ENCODE data around the gene EPRS1. TPM values are rescaled to one million over a fixed set of nuclear protein-coding genes. Genes with fewer than 3 reads are reported as not detected.
A peak's percentile ranks its signal among the peaks of the same experiment; 100 is the strongest.
"Not testable (repeated sequence)": the region's sequence is repeated elsewhere in the genome, so short reads cannot be mapped to it uniquely, and the experiment has no call there.

The EPRS1 gene
- total RNA-seq, 1 experiment from 2014 or later, result 61.5 TPM

- DNase-seq (ENCODE audit: low spot score), result no peak
These were observed 7.7 kb downstream of the EPRS1 start for GRCh38 chr1:220038640-220039039.

GRCh38 chr1:220037810-220038209, 8.5 kb downstream of the EPRS1 start:
- not testable (repeated sequence) for DNase-seq (ENCODE audit: low spot score)

- no peak for DNase-seq (ENCODE audit: low spot score)
These were observed 13.4 kb downstream of the EPRS1 start for GRCh38 chr1:220032911-220033310.

- DNase-seq (ENCODE audit: low spot score), result no peak
These were observed 15.0 kb downstream of the EPRS1 start for GRCh38 chr1:220031287-220031686.

- no peak for DNase-seq (ENCODE audit: low spot score)
These were observed 17.9 kb downstream of the EPRS1 start for GRCh38 chr1:220028346-220028895.

GRCh38 chr1:220019071-220019470, 27.2 kb downstream of the EPRS1 start:
- DNase-seq (ENCODE audit: low spot score), result no peak

- DNase-seq (ENCODE audit: low spot score), result no peak
These were observed 32.8 kb downstream of the EPRS1 start for GRCh38 chr1:220013497-220013896.

GRCh38 chr1:220012259-220012658, 34.0 kb downstream of the EPRS1 start:
- DNase-seq (ENCODE audit: low spot score), result no peak

GRCh38 chr1:220011620-220012019, 34.7 kb downstream of the EPRS1 start:
- DNase-seq (ENCODE audit: low spot score), result no peak

GRCh38 chr1:220007438-220007837, 38.9 kb downstream of the EPRS1 start:
- no peak for DNase-seq (ENCODE audit: low spot score)

GRCh38 chr1:220005489-220005888, 40.8 kb downstream of the EPRS1 start:
- no peak for DNase-seq (ENCODE audit: low spot score)

- DNase-seq (ENCODE audit: low spot score), result no peak
These were observed 42.5 kb downstream of the EPRS1 start for GRCh38 chr1:220003610-220004299.

GRCh38 chr1:220003015-220003414, 43.3 kb downstream of the EPRS1 start:
- no peak for DNase-seq (ENCODE audit: low spot score)

- DNase-seq (ENCODE audit: low spot score), result peak; percentile 4
These were observed 45.2 kb downstream of the EPRS1 start for GRCh38 chr1:220001095-220001501.

GRCh38 chr1:219999821-220000220, 46.5 kb downstream of the EPRS1 start:
- no peak for DNase-seq (ENCODE audit: low spot score)

Other genes with a start within 250 kb of the EPRS1 start
- not detected in 2 replicates for gene SLC30A10, start 117.9 kb downstream of the EPRS1 start, total RNA-seq (2014; rRNA removed; shearing (Covaris generic))
- gene BPNT1, start 43.3 kb upstream of the EPRS1 start, total RNA-seq (2014; rRNA removed; shearing (Covaris generic)), result 16.9 and 24.4 TPM in 2 replicates
- gene IARS2, start 47.6 kb upstream of the EPRS1 start, total RNA-seq (2014; rRNA removed; shearing (Covaris generic)), result 84.1 and 95.4 TPM in 2 replicates
- 8.3 and 10.6 TPM in 2 replicates for gene RAB3GAP2, start 225.9 kb upstream of the EPRS1 start, total RNA-seq (2014; rRNA removed; shearing (Covaris generic))